ENCODE data around the gene JUNB.
"Not testable (repeated sequence)": the region's sequence is repeated elsewhere in the genome, so short reads cannot be mapped to it uniquely, and the experiment has no call there.

DNA sequence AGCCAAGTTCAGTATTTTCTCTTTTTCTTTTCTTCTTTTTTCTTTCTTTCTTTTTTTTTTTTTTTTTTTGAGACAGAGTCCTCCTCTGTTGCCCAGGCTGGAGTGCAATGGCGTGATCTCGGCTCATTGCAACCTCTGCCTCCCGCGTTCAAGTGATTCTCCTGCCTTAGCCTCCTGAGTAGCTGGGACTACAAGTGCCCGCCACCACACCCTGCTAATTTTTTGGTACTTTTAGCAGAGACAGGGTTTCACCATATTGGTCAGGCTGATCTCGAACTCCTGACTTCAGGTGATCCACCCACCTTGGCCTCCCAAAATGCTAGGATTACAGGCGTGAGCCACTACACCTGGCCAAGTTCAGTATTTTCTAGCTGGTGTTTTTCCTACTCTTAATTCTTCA lies 6.3 kb downstream of the JUNB start:
- not testable (repeated sequence) for TF ChIP-seq POLR2A (IDR thresholded peaks at IDR 0.05)
- TF ChIP-seq, protein P1, sequence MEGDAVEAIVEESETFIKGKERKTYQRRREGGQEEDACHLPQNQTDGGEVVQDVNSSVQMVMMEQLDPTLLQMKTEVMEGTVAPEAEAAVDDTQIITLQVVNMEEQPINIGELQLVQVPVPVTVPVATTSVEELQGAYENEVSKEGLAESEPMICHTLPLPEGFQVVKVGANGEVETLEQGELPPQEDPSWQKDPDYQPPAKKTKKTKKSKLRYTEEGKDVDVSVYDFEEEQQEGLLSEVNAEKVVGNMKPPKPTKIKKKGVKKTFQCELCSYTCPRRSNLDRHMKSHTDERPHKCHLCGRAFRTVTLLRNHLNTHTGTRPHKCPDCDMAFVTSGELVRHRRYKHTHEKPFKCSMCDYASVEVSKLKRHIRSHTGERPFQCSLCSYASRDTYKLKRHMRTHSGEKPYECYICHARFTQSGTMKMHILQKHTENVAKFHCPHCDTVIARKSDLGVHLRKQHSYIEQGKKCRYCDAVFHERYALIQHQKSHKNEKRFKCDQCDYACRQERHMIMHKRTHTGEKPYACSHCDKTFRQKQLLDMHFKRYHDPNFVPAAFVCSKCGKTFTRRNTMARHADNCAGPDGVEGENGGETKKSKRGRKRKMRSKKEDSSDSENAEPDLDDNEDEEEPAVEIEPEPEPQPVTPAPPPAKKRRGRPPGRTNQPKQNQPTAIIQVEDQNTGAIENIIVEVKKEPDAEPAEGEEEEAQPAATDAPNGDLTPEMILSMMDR (IDR thresholded peaks at IDR 0.05) = not testable (repeated sequence)
